ENCODE measurements around the gene RAB13. TPM values are rescaled to one million over a fixed set of nuclear protein-coding genes. Genes with fewer than 3 reads are reported as not detected.
A peak's percentile ranks its signal among the peaks of the same experiment; 100 is the strongest.

RAB13 gene
- total RNA-seq, 1 donor from 2014 or later, result 86.4 TPM

GRCh38 chr1:153957744-153958110 is 28.4 kb downstream of the RAB13 start:
- peak; percentile 46 for DNase-seq (ENCODE audit: low spot score)

DNA sequence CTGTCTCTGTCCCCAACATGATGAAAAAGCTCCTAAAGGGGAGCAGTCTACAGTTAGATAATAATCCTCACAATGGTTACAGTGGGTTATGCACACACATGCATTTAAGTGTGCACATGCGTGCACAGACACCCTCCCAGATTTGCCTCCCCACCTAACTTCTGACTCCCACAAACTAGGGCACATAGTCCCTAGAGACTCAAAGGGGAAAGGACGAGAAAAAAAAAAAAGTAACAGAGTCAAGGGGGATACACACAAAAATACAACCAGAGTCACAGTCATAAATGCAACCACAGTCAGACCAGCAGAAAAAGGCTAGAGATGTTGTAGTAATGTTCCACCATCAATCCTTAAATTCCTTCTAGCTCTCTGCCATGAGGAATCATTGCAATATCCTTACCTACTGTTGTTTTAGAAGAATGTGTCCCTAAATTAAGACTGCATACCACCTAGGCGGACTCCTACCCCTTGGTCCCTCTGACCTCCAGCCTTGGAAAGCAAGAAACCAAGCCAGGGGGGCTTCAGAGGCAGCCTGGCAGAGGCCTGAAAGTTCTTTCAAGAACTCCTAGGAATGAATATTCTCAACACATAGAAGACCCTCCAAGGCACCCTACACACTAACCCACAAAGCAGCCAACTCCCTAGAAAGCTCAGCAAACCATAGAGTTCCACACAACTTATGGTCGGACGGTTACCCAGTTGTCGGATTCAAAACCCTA is 29.0 kb downstream of the RAB13 start:
- no peak for DNase-seq (ENCODE audit: low spot score)

- DNase-seq (ENCODE audit: low spot score), result no peak
Measured at GRCh38 chr1:153954826-153955225, 31.3 kb downstream of the RAB13 start.

- DNase-seq (ENCODE audit: low spot score), result no peak
Measured at GRCh38 chr1:153953859-153954365, 32.2 kb downstream of the RAB13 start.

DNA sequence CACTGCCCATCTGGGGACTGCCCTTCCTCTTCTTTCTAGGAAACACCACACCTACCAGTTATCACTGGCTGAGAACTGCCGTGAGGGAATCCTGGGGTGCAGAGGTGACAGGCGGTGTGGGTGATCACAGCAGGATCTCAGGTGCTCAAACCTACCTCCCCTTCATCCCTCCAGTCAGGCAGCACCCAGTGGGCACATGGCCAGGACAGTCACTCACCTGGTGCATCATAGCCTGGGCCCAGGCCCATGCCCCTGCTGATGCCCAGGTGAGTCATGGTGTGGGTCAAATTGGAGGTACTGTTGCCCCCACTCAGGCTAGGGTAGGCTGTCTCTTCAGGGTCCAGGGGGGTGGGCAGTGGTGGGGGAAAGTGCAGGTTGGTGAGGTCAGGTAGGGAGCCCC is 34.3 kb downstream of the RAB13 start:
- no peak for DNase-seq (ENCODE audit: low spot score)

- DNase-seq (ENCODE audit: low spot score), result no peak
Measured at GRCh38 chr1:153951183-153951582, 35.0 kb downstream of the RAB13 start.

GRCh38 chr1:153946622-153947241 is 39.4 kb downstream of the RAB13 start, which contains the start of gene DENND4B:
Gene DENND4B (minus strand): TSS chr1:153946718. CDS start chr1:153944374, 2,344 bp downstream.
- peak; percentile 85 for DNase-seq (ENCODE audit: low spot score)

DNA sequence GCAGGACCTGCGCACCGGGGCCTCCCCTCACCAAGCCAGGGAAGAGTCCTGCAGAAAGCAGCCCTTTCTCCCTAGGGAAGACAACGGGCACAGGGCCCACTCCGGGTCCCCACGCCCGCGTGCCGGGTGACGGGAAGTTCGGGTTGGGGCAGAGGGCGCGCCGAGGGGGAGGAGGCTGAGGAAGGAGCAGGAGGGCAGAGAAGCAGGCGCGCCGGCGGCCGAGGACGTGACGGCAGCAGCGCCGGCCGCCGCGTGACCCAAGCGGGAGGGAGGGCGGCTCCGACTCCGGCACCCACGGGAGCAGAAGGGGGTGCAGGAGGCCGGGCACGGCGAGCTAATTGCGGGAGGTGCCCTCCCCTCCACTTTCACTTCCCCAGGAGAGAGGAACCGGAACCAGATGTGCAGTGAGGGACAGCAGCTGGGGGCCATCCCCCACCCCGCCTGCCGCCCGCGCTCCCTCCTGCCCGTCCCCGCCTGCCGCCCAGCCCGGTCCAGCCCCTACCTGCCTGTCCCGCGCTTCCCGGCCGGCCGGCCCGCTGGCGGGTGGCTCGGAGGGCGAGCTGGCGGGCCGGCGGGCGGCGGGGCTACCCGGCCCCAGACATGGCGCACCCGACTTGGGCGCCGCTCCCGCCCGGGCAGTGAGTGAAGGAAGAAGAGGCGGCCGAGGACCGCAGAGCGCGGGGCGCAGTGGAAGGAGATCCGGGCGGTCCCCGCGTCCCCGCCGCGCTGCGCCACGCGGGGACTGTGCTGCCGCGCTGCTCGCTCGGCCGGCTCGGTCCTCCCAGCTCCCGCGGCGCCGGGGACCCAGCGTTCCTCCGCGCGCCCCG is 40.1 kb downstream of the RAB13 start:
- peak; percentile 85 for DNase-seq (ENCODE audit: low spot score)

DNA sequence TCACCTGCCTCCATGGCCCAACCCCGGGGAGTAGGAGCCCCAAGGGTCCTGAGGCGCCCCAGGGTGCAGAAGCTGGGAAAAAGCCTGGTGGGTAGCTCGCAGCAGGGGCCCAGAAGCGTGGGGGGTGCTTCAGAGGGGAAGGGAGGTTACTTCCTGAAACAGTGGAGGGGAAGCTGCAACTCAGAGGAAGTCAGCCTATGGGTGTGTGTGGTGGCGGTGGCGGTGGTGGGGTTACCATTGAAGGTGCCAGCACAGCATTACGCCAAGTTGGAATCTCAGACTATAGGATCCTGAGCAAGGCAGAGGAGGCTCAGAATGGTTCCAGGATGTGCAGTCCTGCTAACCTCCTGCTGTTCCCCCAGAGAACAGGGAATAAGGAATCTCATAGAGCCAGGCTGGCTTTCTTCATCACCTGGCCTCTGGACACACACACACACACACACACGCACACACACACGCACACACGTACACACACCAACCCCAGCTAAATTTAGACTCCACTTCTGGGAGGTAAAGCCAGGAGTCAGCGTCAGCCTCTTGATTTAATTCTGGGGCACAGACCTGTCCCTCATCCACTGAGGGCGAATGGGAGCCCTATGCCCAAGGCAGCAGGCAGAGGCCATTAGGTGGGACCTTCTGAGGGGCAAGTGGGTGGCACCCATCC is 40.9 kb downstream of the RAB13 start:
- peak; percentile 68 for DNase-seq (ENCODE audit: low spot score)

GRCh38 chr1:153944827-153945117 is 41.4 kb downstream of the RAB13 start:
- no peak for DNase-seq (ENCODE audit: low spot score)

GRCh38 chr1:153944005-153944826 is 41.9 kb downstream of the RAB13 start:
- no peak for DNase-seq (ENCODE audit: low spot score)

GRCh38 chr1:153942766-153943549 is 43.2 kb downstream of the RAB13 start:
- DNase-seq (ENCODE audit: low spot score), result no peak

GRCh38 chr1:153941826-153942725 is 44.1 kb downstream of the RAB13 start:
- DNase-seq (ENCODE audit: low spot score), result no peak

DNA sequence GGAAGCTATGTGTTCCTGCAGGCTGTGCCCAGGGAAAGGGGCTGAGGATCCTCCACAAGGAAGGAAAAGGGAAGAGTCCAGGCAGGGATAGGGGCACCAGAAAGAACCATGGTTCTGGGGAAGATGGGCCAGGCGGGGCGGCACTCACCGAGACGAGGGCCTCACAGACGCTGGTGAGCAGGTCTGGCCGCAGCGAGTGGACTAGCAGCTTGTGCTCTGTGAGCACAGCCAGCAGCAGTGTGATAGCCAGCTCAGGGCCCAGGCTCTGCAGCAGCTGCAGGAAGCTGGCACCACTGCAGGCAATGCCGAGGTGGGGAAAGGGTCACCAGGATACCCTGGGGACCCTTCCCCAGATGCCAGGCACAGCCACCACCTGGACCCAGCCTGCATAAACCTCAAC is 45.4 kb downstream of the RAB13 start:
- no peak for DNase-seq (ENCODE audit: low spot score)

GRCh38 chr1:153939476-153939875 is 46.7 kb downstream of the RAB13 start:
- DNase-seq (ENCODE audit: low spot score), result no peak

DNA sequence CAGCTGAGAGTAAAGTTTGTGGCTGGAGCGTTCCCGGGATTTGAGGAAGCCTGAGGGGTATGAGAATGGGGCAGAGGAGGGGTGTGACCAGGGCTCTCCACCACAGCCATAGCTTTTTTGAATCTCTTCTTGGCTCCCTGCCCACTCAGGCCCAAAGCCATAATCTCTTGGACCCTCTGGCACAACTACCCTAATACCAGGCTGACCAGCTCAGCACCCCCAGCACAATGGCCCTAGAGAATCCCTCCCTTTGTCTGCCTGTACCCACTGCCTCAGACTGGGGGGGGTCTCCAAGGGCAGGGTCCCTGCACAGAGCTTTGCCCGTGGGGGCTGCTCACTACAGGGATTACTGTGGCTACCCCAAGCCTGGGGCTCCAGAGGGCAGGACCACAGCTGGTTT is 47.1 kb downstream of the RAB13 start:
- DNase-seq (ENCODE audit: low spot score), result no peak

GRCh38 chr1:153937331-153937730 is 48.8 kb downstream of the RAB13 start:
- DNase-seq (ENCODE audit: low spot score), result no peak

DNA sequence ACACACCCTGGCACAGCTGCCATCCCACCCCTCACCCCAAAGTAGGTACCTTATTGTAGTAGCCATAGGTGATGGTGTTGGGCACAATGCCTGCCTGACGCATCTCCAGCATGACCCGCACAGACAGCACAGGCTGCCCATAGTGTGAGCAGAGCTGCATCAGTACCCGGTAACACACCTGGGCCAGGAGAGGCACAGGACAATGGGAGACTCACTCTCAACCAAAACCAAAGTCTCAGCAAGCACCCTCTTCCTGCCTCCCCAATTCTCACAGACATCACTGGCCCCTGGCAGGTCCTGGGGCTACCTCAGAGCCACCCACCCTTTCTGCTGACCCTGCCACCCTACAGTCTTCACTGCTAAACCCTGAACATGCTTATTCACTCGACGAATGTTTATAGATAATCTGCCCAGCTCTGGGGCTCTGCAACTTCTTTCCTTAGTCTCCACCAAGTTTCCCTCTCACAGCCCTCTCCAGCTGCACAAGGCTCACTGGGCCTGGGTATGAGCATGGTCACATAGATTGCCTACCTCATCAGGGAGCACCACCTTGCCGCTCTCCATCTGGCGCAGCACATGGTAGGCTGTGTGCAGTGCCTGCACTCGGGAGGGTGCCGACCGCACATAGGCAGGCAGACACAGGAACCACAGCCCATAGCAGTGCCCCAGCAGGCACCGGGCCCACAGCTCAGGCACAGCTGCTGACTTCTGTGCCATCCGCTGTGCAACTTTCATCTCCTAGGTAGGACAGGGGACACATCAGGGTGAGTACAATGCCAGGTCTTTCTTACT is 49.9 kb downstream of the RAB13 start:
- no peak for DNase-seq (ENCODE audit: low spot score)

DNA sequence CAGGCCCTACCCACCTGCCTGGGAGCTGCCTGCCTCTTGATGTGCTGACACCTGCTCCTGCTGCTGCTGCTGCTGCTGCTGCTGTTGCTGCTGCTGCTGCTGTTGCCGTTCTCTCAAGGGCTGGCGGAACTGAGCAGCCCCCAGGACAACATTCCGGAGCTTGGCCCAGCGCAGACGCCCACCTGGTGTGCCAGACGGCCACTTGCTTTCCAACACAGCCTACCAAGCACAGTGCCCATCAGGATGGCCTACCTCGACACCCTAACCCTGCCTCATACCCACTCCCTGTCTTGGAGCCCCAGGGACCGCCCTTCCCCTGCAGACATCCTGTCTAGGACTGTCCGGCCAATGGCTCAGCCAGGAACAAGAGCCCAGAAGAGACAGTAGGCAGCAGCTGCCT is 51.4 kb downstream of the RAB13 start:
- DNase-seq (ENCODE audit: low spot score), result no peak
